ENCODE results near the gene TCF7. TPM values are rescaled to one million over a fixed set of nuclear protein-coding genes. Genes with fewer than 3 reads are reported as not detected.
A peak's percentile ranks its signal among the peaks of the same experiment; 100 is the strongest.

The TCF7 gene
- total and polyA plus RNA-seq, 2 of the 13 experiments (the other 11 are each of a cell fraction or from before 2014, with no cell fraction given) = 6.3 to 6.8 TPM

GRCh38 chr5:134098690-134099089, 15.8 kb upstream of the TCF7 start (continued):
- TF ChIP-seq ZNF12 (CRISPR knock-in tag; IDR thresholded peaks at IDR 0.05) (peak; percentile 72; the same call in 1 of the 2 replicates), ZBTB40 (IDR thresholded peaks at IDR 0.05) (no peak), ZBTB40 (CRISPR knock-in tag; IDR thresholded peaks at IDR 0.05) (peak; percentile 87), ZNF121 (CRISPR knock-in tag; IDR thresholded peaks at IDR 0.05) (0 out of 2 replicates have a peak, but pooled peaks have one; percentile 48), YEATS4 (CRISPR knock-in tag; IDR thresholded peaks at IDR 0.05; ENCODE audit: borderline replicate concordance) (peak; percentile 68), ZNF143 (CRISPR knock-in tag; IDR thresholded peaks at IDR 0.05) (peak; percentile 50; the same call in 1 of the 2 replicates), ZNF263 (CRISPR knock-in tag; IDR thresholded peaks at IDR 0.05) (peak; percentile 68; the same call in 1 of the 2 replicates), ZNF781 (CRISPR knock-in tag; IDR thresholded peaks at IDR 0.05; ENCODE audit: borderline replicate concordance, not compliant biosample characterization) (peak; percentile 39), ZNF567 (CRISPR knock-in tag; IDR thresholded peaks at IDR 0.05; ENCODE audit: borderline replicate concordance) (peak; percentile 58; the same call in 1 of the 2 replicates), NR2F1 (CRISPR knock-in tag; IDR thresholded peaks at IDR 0.05) (peak; percentile 75 to 87; a peak in 3 of 4 replicates), ZNF580 (CRISPR knock-in tag; IDR thresholded peaks at IDR 0.05; ENCODE audit: borderline replicate concordance, low read depth) (peak; percentile 85; the same call in 1 of the 2 replicates), ZNF235 (CRISPR knock-in tag; IDR thresholded peaks at IDR 0.05; ENCODE audit: borderline replicate concordance) (peak; percentile 47; the same call in 1 of the 2 replicates), PHF21A (CRISPR knock-in tag; IDR thresholded peaks at IDR 0.05) (peak; percentile 88), STAT5B (CRISPR knock-in tag; IDR thresholded peaks at IDR 0.05) (no peak), THAP11 (CRISPR knock-in tag; IDR thresholded peaks at IDR 0.05) (peak; percentile 74), ZNF652 (CRISPR knock-in tag; IDR thresholded peaks at IDR 0.05; ENCODE audit: borderline replicate concordance, low read depth) (no peak), HOXA5 (CRISPR knock-in tag; IDR thresholded peaks at IDR 0.05) (0 out of 2 replicates have a peak, but pooled peaks have one; percentile 76), ZBTB3 (CRISPR knock-in tag; IDR thresholded peaks at IDR 0.05; ENCODE audit: borderline replicate concordance, low read depth) (no peak), TFAP4 (IDR thresholded peaks at IDR 0.05; ENCODE audit: borderline replicate concordance, low read depth) (peak; percentile 97)

Data from HepG2 (cell line).